Measurements from ENCODE around the gene CFAP61. TPM values are rescaled to one million over a fixed set of nuclear protein-coding genes. Genes with fewer than 3 reads are reported as not detected.

CFAP61 gene
- total RNA-seq, 2 donors from 2014 or later, result 0.27 TPM; not detected in 1

DNA sequence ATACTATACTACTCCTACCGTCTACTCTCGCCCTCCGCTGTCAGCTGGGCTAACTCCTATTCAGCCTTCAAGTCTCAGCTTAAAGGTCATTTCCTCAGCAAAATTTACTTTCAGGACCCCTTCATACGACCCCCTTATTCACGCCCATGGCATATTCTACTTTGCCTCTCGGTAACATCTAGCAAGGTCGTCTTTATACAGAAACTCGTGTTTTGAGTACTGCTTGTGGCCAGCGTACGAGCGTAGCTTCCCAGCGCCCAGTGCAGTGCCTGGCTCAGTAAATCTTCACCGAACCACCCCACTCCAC lies 612 bp upstream of the CFAP61 start:
- DNase-seq (ENCODE audit: low spot score) (no peak), ATAC-seq (ENCODE audit: insufficient number of reproducible peaks, low FRiP score, low read depth) (no peak)
- TF ChIP-seq, protein P1, sequence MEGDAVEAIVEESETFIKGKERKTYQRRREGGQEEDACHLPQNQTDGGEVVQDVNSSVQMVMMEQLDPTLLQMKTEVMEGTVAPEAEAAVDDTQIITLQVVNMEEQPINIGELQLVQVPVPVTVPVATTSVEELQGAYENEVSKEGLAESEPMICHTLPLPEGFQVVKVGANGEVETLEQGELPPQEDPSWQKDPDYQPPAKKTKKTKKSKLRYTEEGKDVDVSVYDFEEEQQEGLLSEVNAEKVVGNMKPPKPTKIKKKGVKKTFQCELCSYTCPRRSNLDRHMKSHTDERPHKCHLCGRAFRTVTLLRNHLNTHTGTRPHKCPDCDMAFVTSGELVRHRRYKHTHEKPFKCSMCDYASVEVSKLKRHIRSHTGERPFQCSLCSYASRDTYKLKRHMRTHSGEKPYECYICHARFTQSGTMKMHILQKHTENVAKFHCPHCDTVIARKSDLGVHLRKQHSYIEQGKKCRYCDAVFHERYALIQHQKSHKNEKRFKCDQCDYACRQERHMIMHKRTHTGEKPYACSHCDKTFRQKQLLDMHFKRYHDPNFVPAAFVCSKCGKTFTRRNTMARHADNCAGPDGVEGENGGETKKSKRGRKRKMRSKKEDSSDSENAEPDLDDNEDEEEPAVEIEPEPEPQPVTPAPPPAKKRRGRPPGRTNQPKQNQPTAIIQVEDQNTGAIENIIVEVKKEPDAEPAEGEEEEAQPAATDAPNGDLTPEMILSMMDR (IDR thresholded peaks at IDR 0.05), result no peak
- Histone ChIP-seq H3K36me3 (peaks cover 30% of the 10 kb centered on the region), H3K27ac (peak overlapping the region; percentile 75 to 94), H3K27me3 (replicated peaks; ENCODE audit: insufficient read depth) (no peaks in the 10 kb centered on the region), H3K4me1 (ENCODE audit: control insufficient read depth in 1 of 2, low read depth in 2 of 2) (peaks cover 8 to 18% of the 10 kb centered on the region in 2 donors), H3K9me3 (no peaks in the 10 kb centered on the region), H3K4me3 (peak overlapping the region; percentile 90)

DNA sequence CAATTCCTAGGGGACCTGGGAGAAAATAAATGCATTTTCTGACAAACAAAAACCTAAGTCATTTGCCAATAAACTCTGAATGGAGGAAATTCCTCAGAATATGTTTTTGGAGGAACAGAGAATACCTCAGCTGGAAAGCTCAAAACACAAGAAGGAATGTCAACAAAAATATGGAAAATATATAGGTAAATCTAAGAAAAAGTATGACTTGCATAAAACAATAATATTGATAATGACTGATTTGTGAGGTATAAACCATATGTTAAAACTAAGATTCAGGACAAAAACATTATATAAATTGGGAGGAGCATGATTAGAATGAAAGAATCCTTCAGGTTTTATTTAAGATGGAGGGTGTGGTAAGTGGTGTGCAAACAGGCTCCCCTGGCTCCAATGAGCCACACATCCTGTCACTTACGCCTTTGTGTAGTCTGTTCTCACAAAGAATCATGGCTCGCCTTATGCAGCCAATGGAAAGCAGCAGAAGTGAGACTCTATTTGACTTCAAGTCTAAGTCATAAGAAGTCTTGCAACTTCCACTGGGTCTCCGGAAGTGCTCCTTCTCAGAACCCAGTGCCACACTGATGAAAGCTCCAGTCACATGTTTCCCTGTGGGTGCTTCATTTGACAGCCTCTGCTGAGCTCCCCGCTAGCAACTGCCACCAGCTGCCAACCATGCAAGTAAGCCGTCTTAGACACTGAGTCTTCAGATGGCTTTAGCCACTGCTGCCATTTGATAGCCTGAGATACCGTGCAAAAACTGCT lies 8.1 kb downstream of the CFAP61 start:
- Histone ChIP-seq H3K9me3 (no peaks in the 10 kb centered on the region), H3K27me3 (replicated peaks; ENCODE audit: insufficient read depth) (no peaks in the 10 kb centered on the region), H3K4me1 (ENCODE audit: control insufficient read depth in 1 of 2, low read depth in 2 of 2) (no peaks in the 10 kb centered on the region), H3K4me3 (no peak overlapping the region), H3K36me3 (no peaks in the 10 kb centered on the region), H3K27ac (no peak overlapping the region)
- no peak for DNase-seq (ENCODE audit: low spot score)
- no peak for ATAC-seq (ENCODE audit: insufficient number of reproducible peaks, low FRiP score, low read depth)
- TF ChIP-seq, protein P1 (IDR thresholded peaks at IDR 0.05), result no peak

DNA sequence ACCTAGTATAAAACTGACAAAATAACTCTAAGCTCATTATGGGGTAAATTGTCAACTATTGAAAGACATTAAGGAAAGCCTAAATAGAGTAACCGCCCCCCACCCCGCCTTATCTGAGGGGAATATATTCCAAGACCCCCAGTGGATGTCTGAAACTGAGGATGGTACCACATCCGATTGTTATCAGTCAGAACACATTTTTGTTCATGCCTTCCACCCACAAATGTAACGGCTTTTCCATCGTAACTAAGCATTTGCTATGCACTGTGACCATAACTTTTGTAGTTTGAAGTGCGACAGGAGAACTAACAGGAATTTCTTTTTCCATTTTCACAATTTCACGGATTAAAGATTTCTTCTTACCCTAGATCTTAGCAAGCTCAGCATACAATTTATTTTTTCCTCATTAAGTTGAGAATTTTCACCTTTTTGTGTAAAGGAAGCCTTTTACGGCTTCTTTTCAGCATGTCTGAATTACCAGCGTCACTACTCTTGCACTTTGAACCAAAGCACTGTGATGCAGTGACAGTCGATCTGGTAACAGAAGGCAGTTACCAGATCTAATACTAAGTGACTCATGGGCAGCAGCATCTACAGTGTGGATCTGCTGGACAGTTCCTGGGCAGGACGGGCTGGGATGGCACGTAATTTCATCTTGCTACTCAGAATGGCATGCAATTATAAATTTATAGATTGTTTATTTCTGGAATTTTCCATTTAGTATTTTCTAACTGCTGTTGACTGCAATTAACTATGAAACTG lies 11.8 kb downstream of the CFAP61 start:
- TF ChIP-seq, protein P1 (IDR thresholded peaks at IDR 0.05), result no peak
- Histone ChIP-seq H3K4me3 (no peak overlapping the region), H3K9me3 (no peaks in the 10 kb centered on the region), H3K4me1 (ENCODE audit: control insufficient read depth in 1 of 2, low read depth in 2 of 2) (no peaks in the 10 kb centered on the region), H3K27me3 (replicated peaks; ENCODE audit: insufficient read depth) (no peaks in the 10 kb centered on the region), H3K36me3 (no peaks in the 10 kb centered on the region), H3K27ac (no peak overlapping the region)
- no peak for DNase-seq (ENCODE audit: low spot score)
- no peak for ATAC-seq (ENCODE audit: insufficient number of reproducible peaks, low FRiP score, low read depth)

DNA sequence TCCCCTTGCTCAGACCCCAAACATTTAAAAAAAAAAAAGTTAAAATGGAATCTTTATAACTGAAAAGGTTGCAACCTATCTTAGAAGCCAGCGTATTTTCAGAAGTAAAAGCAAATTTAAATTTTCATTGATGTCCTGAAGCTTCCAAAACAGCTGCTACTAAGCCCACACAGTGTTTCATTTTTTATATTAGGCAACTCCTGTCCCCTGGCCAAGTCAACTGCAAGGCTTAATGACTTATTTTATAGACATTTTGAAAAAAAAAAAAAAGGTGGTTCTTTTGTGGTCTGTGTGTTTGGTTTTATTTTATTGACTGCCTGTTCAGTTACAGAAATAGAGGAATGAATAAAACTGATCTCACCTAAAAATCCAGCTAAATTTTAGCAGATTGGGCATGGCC lies 13.0 kb downstream of the CFAP61 start:
- no peaks in the 10 kb centered on the region for H3K4me1 ChIP-seq (ENCODE audit: control insufficient read depth in 1 of 2, low read depth in 2 of 2)
- H3K36me3 ChIP-seq, result no peaks in the 10 kb centered on the region
- no peak overlapping the region for H3K4me3 ChIP-seq
- H3K27me3 ChIP-seq (replicated peaks; ENCODE audit: insufficient read depth), result no peaks in the 10 kb centered on the region
- TF ChIP-seq, protein P1 (IDR thresholded peaks at IDR 0.05), result no peak
- no peak overlapping the region for H3K27ac ChIP-seq
- no peaks in the 10 kb centered on the region for H3K9me3 ChIP-seq
- ATAC-seq (ENCODE audit: insufficient number of reproducible peaks, low FRiP score, low read depth), result no peak
- no peak for DNase-seq (ENCODE audit: low spot score)

DNA sequence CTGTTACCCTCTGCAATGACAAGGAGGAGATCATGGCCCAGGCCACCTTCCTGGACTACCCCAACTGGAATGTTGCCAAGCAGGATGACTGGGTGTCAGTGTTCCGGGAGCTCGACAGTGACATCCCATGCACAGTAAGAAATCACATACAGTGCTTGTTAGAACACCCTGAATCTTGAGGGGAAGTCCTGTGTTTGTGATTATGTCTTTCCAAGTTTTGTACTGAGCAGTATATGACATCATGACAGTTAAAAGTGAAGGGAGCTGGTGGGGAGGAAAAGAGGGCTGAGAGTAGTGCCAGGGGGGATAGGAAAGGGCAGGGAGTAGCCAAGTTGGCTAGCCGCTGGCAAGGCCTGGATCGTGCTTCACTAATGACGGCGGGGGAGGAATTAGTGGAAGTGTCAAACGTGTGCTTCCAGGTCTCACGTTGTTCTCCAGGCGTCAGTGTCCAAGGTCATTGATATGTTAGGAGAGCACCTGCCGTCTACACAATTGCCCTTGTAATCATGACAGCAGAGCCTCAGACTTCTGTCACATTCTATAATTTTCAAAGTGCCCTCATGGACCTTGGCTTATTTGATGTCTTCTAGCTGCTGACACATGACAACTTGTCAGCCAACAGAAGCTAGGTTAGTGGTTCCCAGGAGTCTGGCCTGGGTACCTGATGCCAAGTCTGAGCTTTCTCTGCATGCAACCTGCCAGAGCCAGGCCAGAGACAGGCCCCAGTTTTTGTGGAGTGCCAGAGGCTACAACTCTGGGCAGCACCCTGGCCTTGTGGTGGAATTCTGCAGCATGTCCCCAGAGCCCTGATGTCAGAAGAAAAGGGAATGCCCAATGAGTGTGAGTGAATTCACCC lies 18.8 kb downstream of the CFAP61 start:
- Histone ChIP-seq H3K4me3 (no peak overlapping the region), H3K9me3 (no peaks in the 10 kb centered on the region), H3K36me3 (no peaks in the 10 kb centered on the region), H3K27me3 (replicated peaks; ENCODE audit: insufficient read depth) (no peaks in the 10 kb centered on the region), H3K27ac (no peak overlapping the region), H3K4me1 (ENCODE audit: control insufficient read depth in 1 of 2, low read depth in 2 of 2) (no peaks in the 10 kb centered on the region)
- DNase-seq (ENCODE audit: low spot score) (no peak), ATAC-seq (ENCODE audit: insufficient number of reproducible peaks, low FRiP score, low read depth) (no peak)
- TF ChIP-seq, protein P1 (IDR thresholded peaks at IDR 0.05), result no peak
